HG03521 (cell line): ENCODE measurements around the gene RPN2.

Experiments
- ATAC-seq: cut with Tn5 transposase; IDR thresholded peaks from one replicate; pipeline ENCODE4 v1.9.1; 2021; ENCODE audit warnings: mild to moderate bottlenecking, moderate library complexity; ENCODE audit not compliant: unreplicated experiment

Gene RPN2

DNA sequence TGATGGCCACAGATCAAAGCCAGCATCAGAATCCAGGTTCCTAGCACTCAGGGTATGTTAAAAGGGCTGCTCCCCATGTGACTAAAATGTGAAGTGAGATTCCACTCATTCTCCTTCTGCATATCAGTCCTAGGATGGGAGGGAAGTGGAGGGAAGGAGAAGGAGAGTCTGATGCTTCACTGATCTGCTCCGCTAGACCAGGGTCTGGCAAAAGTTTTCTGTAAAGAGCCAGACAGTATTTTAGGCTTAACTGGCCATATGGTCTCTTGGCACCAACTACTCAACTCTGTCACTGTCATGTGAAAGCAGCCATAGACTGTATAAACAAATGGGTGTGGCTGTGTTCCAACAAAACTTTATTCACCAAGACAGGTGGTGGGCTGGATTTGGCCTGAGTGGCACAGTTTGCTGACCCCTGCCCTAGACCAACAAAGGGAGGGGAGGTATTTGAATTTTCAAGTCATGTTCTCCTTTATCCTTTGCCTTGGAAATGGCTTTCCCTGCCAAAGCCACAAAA is 59.9 kb downstream of the RPN2 start:
- ATAC-seq, result no peak

DNA sequence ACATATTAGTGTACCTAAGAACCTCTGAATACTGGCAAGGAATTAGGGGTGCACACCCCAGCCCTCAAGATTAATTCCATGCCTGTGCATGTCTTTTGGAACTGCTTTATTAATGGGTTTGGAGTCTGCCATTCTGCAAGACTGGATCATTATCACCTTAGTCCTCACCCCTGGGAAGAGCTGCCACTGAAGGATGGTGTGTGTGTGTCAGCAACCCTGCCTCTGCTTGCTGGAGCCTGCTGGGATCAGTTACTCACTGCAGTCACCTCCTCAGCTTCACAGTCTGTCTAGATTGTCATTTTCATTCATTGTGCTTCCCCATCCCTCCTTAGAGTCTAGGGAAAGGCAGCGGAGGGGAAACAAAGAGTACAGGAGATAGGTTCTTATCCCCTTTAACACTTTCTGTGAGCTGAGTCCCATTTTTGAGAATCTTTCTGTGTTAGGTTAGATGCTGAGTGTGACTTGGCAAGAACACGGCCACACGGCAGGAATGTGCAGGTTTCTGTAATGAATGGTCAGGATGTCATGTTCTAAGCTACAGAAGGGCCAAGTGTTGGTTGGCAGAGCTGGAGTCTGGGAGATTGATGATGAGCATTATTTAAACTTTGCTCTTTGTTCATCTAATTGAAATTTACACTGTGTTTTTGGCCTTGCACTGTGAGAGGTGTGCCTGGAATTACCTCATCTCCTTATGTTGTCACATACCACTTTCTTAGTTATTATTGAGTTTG is 61.4 kb downstream of the RPN2 start:
- no peak for ATAC-seq

DNA sequence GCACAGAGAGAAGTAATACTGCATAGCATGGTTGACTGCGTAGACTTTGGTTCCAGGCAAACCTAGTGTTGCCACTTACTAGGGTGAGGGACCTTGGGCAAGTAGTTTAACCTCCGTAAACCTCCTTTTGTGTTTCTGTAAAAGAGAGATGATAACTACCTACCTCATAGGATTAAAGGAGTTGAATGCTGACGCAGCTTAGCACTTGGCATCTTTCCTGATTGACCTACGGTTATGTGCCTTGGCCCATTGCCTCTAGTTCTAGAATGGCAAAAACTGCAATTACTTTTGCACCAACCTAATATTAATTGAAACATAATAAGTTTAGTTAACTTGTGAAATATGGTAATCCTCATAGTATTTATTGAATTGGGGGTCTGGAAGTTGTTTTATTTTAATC is 63.4 kb downstream of the RPN2 start:
- ATAC-seq, result no peak

DNA sequence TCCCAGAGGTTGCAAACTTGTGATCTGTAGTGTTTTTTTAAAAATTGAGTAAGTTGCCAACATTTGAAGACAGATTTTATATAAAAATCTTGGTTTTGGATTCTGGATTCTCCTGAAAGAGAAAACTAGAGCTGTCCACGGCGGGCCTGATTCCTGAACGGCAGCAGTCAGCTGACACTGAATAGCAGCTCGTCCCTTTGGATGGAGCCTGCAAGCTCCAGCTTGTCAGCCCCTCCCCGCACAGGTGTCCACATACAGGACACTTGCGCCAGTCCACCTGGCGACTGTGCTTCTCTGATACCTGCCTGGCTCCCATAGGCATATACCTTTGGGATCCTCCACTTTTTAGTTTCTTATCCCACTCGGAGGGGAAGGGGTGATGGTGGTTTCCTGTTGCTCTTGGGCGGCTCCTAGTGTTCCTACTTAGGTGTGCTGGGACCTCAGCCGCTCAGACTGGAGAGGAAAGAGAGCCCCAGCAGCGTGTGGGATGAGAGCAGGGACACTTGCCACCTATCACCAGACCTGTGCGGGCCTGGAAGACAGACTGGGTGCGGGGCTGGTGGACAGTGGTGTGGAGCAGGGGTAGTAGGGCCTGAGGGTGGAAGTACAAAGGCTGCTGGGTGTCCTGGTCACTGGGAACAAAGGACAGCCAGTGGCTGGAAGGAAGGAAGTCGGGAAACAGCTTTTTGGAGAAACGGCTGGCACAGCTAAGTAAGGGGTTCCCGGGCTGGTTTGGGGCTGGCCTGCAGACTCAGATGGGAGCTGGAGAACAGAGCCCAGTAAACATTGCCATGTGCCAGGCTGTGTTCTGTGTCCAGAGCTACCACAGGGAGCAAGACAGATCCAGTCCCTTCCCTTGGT is 64.2 kb downstream of the RPN2 start:
- ATAC-seq, result no peak

DNA sequence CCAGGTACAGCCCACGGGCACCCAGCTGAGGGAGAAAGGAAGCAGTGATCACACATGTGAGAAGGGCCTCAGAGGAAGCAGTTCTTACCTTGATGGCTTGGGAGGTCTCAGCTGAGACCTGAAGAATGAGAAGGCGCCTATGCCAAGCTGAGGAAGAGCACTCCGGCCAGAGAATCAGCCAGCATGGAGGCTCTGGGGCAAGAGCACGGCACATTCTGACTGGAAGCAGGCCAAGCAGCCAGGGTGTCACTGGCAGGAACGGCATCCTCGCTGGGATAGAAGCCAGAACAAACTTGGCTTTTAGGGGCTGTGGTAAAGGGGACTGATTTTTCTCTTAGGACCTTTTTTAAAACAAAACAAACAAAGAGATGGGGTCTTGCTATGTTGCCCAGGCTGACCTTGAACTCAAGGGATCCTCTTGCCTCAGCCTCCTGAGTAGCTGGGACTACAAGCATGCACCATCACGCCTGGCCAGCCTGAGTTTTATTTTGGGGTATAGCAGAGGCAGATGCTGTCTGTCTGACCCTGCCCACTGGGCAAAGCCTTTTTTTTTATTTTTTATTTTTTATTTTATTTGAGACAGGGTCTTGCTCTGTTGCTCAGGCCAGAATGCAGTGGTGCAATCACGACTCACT is 64.9 kb downstream of the RPN2 start:
- no peak for ATAC-seq

DNA sequence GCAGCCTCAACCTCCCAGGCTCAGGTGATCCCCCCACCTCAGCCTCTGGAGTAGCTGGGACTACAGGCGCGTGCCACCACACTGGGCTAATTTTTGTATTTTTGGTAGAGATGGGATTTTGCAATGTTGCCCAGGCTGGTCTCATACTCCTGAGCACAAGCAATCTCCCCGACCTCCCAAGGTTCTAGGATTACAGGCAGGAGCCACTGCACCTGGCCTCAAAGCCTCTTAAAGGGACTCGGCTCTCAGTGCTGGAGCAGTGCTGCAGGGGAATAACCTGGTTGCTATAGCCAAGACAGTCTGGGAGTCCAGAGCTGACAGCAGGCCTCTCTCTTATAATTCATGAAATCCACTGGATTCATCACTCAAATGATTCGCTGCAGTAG is 65.4 kb downstream of the RPN2 start:
- ATAC-seq, result no peak

DNA sequence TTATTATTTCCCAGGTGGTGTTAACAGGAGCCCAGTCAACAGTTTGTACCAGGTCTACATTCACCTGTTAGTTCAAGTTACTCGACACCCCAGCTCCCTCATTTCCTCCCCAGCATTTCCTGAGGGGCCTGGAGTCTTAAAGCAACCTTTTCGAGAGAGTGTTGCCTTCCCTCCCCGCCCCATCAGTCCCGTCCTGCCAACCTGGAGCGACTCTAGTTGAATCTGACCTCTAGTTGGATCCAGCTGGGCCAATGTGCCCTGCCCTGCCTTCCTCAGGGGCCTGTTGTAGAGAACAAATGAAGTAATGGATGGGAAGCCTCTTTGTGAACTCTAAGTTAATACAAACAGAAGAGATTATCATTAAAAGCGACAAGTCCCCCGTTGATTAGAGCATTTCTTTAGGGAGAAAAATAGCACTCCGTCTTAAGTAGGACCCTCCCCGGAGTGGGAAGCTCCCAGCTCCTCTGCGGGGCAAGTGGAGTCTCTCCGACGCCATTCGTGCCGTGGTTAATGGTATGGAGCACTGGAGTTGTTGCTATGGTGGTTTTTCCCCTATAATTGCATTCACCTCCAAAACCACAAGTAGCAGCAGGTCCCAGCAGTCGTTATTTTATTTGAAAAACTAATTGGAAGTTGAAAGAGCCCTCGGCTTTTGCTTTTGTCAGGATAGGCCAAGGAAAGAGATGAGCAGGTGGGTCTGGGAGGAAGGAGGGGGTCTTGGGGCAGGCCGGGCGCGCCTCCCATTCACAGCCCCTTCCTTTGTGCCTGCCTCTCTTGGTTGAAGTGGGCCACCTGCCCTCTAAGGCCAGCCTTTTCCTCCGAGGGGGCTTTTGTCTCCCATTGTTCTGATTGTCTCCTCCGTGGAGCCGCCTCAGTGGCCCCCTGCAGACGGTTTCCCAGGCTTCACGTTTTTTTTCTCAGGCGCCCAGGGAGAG is 66.4 kb downstream of the RPN2 start:
- no peak for ATAC-seq

DNA sequence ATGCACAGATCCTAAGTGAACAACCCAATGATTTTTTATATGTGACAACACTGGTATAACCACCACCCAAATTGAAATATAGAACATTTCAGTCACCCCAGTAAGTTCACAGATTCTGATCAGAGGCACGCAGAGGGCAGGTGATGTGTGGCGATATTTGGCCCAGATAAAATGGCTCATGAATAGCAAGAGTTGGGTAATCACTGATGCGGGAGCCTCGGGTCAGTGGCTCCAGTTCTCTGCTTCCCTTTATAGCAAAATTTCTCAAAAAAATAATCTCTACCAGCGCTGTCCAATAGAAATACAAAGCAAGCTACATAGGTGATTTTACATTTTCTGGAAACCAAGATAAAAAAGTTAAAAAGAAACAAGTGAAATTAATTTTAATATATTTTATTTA is 67.6 kb downstream of the RPN2 start:
- no peak for ATAC-seq

DNA sequence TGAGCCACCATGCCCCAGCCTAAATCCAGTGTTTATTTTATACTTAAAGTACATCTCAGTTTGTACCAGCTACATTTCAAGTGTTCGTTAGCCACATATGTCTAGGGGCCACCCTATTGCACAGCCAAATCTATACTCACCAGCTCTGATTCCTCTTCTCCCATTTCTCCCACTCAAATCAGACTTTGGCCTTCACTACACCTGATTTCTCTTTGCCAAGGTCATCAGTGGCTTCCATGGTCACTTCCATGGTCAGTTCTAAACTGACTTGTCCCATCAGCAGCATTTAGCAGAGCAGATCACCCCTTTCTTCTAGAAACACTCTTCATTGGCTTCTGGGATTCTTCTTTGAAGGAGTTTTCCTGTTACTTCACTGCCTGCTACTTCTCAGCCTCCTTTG is 68.4 kb downstream of the RPN2 start:
- ATAC-seq, result no peak

DNA sequence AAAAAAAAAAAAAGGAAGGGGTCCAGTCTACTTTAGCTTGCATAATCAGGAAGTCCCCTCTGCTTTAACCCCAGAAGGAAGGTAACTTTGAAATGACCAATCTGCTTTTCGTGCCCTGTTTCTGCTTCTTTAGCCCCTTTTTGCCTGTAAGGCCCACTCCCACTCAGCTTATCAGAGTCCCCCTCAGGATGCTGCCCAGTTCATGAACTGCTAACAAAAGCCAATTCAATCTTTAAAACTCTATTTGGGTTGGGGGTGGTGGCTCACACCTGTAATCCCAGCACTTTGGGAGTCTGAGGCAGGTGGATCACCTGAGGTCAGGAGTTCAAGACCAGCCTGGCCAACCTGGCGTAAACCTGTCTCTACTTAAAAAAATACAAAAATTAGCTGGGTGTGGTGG is 70.2 kb downstream of the RPN2 start:
- no peak for ATAC-seq

DNA sequence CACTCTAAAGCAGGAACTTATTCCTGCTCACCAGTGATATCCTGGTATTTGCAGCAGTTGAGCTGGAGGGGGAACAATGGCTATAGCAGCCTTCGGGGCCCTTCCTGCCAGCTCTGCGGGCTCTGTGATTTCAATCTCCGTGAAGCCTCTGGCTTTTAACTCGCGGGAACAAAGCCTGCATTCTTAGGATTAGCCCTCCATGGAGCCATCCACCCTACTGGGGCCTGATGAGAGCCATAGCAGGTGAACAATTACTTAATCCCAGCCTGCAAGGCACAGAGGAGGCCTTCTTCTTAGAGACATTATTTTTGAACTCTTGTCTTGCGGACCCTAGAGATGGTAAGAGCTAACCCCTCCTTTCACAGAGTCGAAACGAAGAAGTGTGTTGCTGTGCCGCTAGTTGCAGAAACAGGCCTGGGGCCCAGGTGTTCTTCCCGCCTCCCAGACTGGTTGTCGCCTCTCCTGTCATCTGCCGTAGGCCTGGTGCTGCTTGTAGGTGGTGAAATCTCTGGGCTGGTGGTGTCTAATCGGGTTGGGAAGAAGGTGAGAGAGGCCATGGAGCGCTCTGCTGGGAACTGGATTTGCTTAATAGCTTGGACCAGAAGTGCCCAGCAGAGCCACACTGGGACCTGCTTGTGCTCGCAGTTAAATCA is 72.8 kb downstream of the RPN2 start:
- ATAC-seq, result no peak

DNA sequence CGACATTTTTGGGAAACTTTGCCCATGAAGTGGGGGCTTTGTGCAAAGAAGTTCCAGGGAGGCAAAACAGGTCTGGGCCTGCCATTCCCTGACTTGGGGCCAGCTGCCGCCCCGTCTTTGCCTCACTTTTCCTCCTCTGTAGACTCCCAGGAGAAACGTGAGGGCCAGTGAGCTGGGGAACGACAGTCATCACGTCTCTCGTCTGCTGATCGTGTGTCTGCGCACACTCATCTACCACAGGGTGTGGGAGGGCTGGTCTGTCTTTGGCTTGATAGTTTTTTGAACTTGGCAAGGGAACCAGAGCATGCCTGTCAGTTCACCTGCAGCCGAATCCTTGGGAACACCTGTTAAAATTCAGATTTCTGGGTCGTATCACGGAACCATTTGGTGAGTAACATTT is 74.0 kb downstream of the RPN2 start:
- no peak for ATAC-seq

DNA sequence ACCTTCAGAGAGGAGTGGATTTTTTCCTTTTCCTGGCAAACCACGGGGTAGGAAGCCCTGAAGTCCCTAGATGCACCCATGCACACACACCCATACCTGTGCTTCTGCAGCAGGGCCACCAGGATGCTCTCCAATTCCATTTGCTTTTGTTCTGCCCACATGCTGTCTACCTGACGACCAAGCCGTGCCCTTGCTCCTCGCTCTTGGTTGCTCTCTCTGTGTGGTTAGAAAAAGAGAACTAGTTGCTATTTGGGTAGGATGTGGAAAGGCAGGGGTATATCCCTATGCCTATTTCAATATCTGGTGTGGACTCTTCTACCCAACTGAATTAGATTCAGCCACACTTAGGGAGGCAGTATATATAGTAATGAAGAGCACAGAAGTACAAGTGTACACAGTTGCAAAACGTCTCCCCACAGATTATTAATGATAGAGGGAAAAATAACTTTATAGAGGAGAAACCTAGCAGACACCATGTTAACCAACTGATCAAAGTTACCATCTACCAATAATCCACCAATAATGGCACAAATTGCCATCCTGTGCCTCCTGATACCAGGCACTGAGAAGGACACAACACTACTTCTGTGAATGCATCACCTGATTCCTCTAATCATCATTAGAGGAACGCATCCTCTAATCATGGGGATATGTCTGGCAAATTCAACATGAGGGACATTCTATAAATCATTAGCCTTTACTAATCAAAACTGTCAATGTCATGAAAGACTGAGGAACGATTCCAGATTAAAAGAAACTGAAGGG is 75.2 kb downstream of the RPN2 start:
- no peak for ATAC-seq

DNA sequence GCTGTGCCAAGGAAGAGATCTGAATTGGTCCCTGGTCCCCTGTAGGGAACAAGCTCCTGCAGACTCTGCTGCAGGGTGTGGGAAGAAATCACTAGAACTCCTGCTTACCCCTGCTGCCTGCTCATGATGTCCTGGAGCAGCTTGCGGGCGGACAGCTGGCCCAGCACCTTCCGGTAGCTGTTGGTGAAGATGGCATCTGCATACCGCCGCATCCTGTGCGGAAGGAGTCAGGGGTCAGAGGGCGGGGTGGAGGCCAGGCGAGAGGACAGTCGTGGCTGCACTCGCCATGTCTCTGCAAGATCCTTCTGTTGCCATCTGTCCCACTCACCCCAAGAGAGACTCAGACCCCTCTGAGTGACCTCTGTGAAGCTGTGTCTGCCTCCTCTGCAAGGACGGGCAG is 77.2 kb downstream of the RPN2 start:
- no peak for ATAC-seq

DNA sequence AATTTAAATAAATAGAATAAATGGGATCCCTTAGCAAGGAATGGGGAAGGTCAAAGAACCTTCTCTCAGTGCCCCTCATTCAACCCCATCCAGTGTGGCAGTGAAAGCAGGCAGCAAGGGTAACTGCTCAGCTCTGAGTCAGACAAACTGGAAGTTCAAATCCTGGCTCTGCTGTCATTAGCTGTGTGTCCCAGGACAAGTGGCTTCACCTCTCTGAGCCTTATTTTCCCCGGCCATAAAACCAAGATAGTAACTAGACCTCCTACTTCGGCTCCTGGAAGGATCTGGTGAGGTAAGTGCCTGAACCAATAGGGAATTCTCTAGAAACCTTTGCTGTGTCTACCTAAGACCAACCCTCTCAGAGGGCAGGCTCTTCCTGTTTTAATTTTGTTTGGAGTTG is 78.4 kb downstream of the RPN2 start:
- ATAC-seq, result no peak

DNA sequence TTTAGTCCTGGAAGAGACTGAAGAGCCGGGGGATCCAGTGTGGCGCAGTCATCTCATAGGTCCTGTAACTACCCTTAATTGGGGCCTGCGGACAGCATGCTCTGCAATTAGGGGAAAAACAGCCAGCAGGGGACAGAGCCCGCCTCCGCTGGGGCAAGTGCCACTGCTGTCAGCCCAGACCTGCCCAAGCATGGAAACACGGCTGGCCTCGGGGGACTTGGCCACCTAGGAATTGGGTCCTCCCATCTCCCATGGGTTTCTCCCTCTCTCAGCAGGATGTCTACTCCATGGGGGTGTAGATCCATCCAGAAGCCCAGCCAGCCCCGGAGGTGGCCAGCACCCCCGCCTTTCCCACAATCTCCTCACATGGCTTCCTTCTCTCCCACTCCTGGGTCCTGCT is 78.9 kb downstream of the RPN2 start:
- ATAC-seq, result no peak

DNA sequence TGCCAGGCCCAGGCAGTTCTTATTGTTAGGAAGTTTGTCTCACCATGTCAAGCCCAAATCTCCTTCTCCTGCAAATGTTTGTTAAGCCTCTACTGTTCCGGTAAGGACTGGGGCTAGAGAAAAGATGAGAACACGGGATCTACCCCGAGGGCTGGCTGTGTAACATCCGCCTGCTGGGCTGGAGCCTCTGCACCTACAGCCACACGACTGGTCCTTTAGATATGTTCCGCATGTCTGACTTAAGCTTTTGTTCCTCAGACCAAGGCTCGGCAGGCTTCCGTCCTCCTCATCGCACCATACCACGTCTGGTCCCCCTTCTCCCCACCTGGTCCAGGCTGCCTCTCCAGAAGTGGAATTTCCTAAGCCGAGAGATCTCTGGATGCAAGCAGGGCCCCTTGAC is 79.9 kb downstream of the RPN2 start:
- ATAC-seq, result no peak

DNA sequence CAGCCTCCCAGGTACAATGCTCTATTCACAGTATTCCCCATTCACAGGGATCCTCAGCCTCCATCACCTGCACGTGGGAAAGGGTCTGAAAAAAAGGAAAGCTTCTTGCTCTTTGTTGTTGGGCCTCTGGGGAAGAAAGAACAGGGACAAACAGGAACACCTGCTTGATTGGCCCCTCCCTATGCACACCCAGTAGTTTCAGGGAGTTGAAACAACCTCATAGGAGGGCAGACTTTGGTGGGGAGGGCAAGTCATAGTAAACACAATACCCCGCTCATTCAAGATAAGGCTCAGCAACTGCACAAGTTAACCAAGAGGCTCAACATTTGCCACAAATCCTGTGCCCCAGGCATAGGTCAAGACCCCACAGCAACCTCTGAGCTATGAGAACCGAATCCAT is 80.7 kb downstream of the RPN2 start:
- ATAC-seq, result no peak

DNA sequence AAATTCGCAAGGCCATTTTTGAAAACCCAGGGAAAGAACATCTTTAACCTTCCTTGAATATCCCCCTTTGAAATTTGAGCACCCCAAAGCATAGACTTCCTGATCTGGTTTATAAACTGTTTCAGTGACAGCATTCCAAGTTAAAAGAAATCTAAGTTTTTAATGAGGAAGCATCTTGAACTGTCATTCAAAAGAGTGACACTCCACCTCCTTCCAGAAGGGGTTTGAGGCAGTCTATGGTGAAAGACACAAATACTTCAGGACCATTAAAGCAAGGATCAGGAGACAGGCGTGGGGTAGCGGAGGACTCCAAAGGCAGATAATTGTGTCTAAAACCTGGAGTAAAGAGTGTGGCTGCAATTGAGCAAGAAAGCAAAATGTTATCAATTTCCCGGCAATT is 81.8 kb downstream of the RPN2 start:
- no peak for ATAC-seq
